Activated T-helper 17 cell treated with anti-CD3 and anti-CD28 coated beads, Interleukin-2, amount 50 U/mL, for 72 hours (primary cell): ENCODE data around the gene SLC39A13. TPM values are rescaled to one million over a fixed set of nuclear protein-coding genes. Genes with fewer than 3 reads are reported as not detected.

Experiments used
- ATAC-seq: fragments of 150-1000 bp; cut with Tn5 transposase; replicated peaks from 2 replicates; pipeline ENCODE4 v1.10.0; 2021; ENCODE audit warnings: mild to moderate bottlenecking, moderate library complexity
- H3K27ac Mint-ChIP-seq: one replicate; pipeline ENCODE4 v1.8.0; 2022; ENCODE audit warnings: mixed read lengths
- H3K27me3 Mint-ChIP-seq: one replicate; pipeline ENCODE4 v1.8.0; 2022; ENCODE audit warnings: mixed read lengths
- H3K36me3 Mint-ChIP-seq: one replicate; pipeline ENCODE4 v1.8.0; 2022; ENCODE audit warnings: low read depth, mild to moderate bottlenecking, mixed read lengths
- H3K4me1 Mint-ChIP-seq: one replicate; pipeline ENCODE4 v1.8.0; 2022; ENCODE audit warnings: mixed read lengths
- H3K4me3 Mint-ChIP-seq: one replicate; pipeline ENCODE4 v1.8.0; 2022; ENCODE audit warnings: mild to moderate bottlenecking, mixed read lengths
- H3K9me3 Mint-ChIP-seq: one replicate; pipeline ENCODE4 v1.8.0; 2022; ENCODE audit warnings: mixed read lengths
- total RNA-seq, 2 donors: library from RNA; stranded (reverse); gene quantifications; one replicate each; pipeline ENCODE4 v1.2.3, GENCODE V29; 2022

Gene SLC39A13
- total RNA-seq, 2 donors from 2014 or later = 16.1 to 17.5 TPM

DNA sequence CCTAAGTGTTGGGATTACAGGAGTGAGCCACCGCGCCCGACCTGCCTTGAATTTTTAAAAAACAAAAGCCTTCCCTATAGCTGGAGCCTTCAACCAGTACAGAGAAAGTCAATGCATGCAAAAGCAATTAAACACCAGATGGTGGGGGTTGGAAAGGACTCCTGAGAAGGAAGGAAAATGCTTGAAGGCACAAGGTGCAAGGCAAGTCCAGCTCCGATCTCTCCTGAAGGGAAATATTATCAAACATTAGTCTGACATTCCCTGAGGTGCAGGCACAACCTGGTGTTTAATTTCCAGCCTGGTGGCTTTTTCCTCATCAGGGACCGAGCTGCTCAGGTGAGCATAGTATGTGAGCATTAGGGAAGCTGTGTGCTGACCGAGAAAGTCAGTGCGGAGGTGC is 53.5 kb downstream of the SLC39A13 start:
- no peak for ATAC-seq
- Mint-ChIP-seq H3K4me3 (no peak overlapping the region), H3K4me1 (peaks cover 4% of the 10 kb centered on the region), H3K27ac (peak overlapping the region; percentile 63), H3K9me3 (no peaks in the 10 kb centered on the region), H3K36me3 (peaks cover 44% of the 10 kb centered on the region), H3K27me3 (no peaks in the 10 kb centered on the region)

DNA sequence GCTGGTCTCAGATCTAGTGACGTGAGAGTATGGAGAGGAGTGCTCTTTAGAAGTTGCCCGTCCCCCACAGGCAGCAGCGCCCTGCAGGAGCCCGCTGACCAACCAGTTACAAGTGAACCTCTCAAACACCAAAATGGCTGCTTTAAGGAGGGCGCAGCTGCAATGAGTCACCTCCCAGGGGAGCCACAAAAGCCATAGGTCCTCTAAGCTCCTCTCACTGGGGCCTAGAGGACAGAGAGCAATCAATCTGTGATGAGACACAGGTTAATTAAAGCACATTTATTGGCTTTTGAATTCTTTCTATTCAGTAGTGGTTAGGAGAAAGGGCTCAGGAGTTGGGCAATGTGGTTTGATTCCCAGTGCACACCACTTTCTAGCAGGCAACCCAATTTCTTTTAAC is 56.1 kb downstream of the SLC39A13 start:
- H3K27ac Mint-ChIP-seq = no peak overlapping the region
- H3K9me3 Mint-ChIP-seq = no peaks in the 10 kb centered on the region
- no peaks in the 10 kb centered on the region for H3K27me3 Mint-ChIP-seq
- peaks cover 7% of the 10 kb centered on the region for H3K4me1 Mint-ChIP-seq
- peaks cover 70% of the 10 kb centered on the region for H3K36me3 Mint-ChIP-seq
- ATAC-seq = no peak
- no peak overlapping the region for H3K4me3 Mint-ChIP-seq

Other genes starting within 250 kb of the SLC39A13 start
- 10 to 100 TPM; 70.0 to 96.9 TPM for gene ARFGAP2, start 231.7 kb upstream of the SLC39A13 start, total RNA-seq
- gene PACSIN3, start 222.2 kb upstream of the SLC39A13 start, total RNA-seq = 1 to 10 TPM; 3.2 to 3.5 TPM
- gene DDB2, start 193.6 kb upstream of the SLC39A13 start, total RNA-seq = 100 to 1,000 TPM; 202 to 335 TPM
- gene ACP2, start 159.8 kb upstream of the SLC39A13 start, total RNA-seq = 10 to 100 TPM; 11.1 to 14.8 TPM
- 10 to 100 TPM in 1 of 2 donors, 1 to 10 TPM in 1; 7.5 to 12.4 TPM for gene NR1H3, start 150.6 kb upstream of the SLC39A13 start, total RNA-seq
- gene MADD, start 138.5 kb upstream of the SLC39A13 start, total RNA-seq = 100 to 1,000 TPM in 1 of 2 donors, 10 to 100 TPM in 1; 60.1 to 112 TPM
- not detected for gene MYBPC3, start 55.9 kb upstream of the SLC39A13 start, total RNA-seq
- gene SPI1, start 30.0 kb upstream of the SLC39A13 start, total RNA-seq = under 1 TPM in 1 of 2 donors, not detected in 1; 0.21 TPM
- gene PSMC3, start 17.8 kb downstream of the SLC39A13 start, total RNA-seq = 100 to 1,000 TPM; 109 to 174 TPM
- gene RAPSN, start 40.5 kb downstream of the SLC39A13 start, total RNA-seq = 1 to 10 TPM; 1.1 to 1.7 TPM
- 100 to 1,000 TPM; 118 to 143 TPM for gene CELF1, start 144.5 kb downstream of the SLC39A13 start, total RNA-seq
- gene PTPMT1, start 157.0 kb downstream of the SLC39A13 start, total RNA-seq = 10 to 100 TPM; 17.8 to 39.1 TPM
- 10 to 100 TPM; 26.9 to 27.3 TPM for gene KBTBD4, start 170.4 kb downstream of the SLC39A13 start, total RNA-seq
- gene NDUFS3, start 170.5 kb downstream of the SLC39A13 start, total RNA-seq = 100 to 1,000 TPM in 1 of 2 donors, 10 to 100 TPM in 1; 90.3 to 167 TPM
- gene FAM180B, start 178.1 kb downstream of the SLC39A13 start, total RNA-seq = not detected
- gene C1QTNF4, start 185.8 kb downstream of the SLC39A13 start, total RNA-seq = 1 to 10 TPM in 1 of 2 donors, under 1 TPM in 1; 0.28 to 1.4 TPM
- 100 to 1,000 TPM in 1 of 2 donors, 10 to 100 TPM in 1; 91.2 to 173 TPM for gene MTCH2, start 234.0 kb downstream of the SLC39A13 start, total RNA-seq